Esophagus muscularis mucosa (tissue), 4 donors: Measurements from ENCODE around the gene ADAMTS19.

Experiments
- EP300 ChIP-seq: sonication (generic); formaldehyde crosslinking; IDR thresholded peaks from one replicate; pipeline ENCODE4 v1.6.1; 2017; ENCODE audit warnings: antibody characterized with exemption
- POLR2A ChIP-seq: fragments of 450-650 bp; IDR thresholded peaks from one replicate; pipeline ENCODE4 v1.6.1; 2017; ENCODE audit warnings: antibody characterized with exemption, moderate library complexity, mild to moderate bottlenecking, low read depth
- POLR2AphosphoS5 ChIP-seq, 2 donors: sonication (generic); formaldehyde crosslinking; IDR thresholded peaks; one replicate each; pipeline ENCODE4 v1.6.1; 2017; ENCODE audit warnings: antibody characterized with exemption in 2 of 2
- TF ChIP-seq, protein P1 (sequence below), 3 experiments: fragments of 200-600 bp in 2 of 3; fragments of 450-650 bp in 1 of 3; sonication (generic) in 2 of 3; IDR thresholded peaks; one replicate each; pipeline ENCODE4 v1.5.1; 2017 to 2019; ENCODE audit warnings: antibody characterized with exemption in 3 of 3, mild to moderate bottlenecking in 2 of 3, moderate library complexity in 1 of 3

DNA sequence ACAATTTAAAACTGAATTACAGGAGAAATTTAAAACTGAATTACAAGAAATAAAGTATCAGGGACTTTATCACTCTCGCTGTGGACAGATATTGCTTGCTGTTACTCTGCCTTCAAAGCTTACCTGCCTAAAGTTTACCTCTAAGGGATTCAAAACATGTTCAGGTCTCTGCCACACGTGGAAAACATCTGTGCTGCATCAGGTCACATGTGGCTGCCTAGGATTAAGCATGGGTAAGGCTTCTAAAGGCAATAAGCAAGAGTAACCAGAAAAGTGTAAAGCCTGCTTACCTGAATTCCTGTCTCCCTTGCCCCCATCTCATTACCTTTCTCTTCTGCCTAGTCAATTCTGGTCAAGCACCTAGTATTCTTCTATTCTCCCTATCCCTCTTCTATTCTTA lies 306.7 kb downstream of the ADAMTS19 start:
- no peak for TF ChIP-seq POLR2A
- TF ChIP-seq, protein P1, sequence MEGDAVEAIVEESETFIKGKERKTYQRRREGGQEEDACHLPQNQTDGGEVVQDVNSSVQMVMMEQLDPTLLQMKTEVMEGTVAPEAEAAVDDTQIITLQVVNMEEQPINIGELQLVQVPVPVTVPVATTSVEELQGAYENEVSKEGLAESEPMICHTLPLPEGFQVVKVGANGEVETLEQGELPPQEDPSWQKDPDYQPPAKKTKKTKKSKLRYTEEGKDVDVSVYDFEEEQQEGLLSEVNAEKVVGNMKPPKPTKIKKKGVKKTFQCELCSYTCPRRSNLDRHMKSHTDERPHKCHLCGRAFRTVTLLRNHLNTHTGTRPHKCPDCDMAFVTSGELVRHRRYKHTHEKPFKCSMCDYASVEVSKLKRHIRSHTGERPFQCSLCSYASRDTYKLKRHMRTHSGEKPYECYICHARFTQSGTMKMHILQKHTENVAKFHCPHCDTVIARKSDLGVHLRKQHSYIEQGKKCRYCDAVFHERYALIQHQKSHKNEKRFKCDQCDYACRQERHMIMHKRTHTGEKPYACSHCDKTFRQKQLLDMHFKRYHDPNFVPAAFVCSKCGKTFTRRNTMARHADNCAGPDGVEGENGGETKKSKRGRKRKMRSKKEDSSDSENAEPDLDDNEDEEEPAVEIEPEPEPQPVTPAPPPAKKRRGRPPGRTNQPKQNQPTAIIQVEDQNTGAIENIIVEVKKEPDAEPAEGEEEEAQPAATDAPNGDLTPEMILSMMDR (IDR thresholded peaks at IDR 0.05), result no peak
- no peak for TF ChIP-seq POLR2AphosphoS5 (IDR thresholded peaks at IDR 0.05)
- no peak for TF ChIP-seq EP300
